Measurements from ENCODE around the gene EBF4. TPM values are rescaled to one million over a fixed set of nuclear protein-coding genes. Genes with fewer than 3 reads are reported as not detected.

The EBF4 gene
- total RNA-seq, 1 donor from 2014 or later: 24.6 TPM

GRCh38 chr20:2775139-2775538 is 82.6 kb downstream of the EBF4 start:
- H3K4me3 Mint-ChIP-seq: no peak overlapping the region
- H3K4me1 Mint-ChIP-seq: no peaks in the 10 kb centered on the region
- H3K9me3 Mint-ChIP-seq: peaks cover 2% of the 10 kb centered on the region
- peaks cover 18% of the 10 kb centered on the region for H3K27me3 Mint-ChIP-seq (ENCODE audit: low read depth)
- no peaks in the 10 kb centered on the region for H3K36me3 Mint-ChIP-seq (ENCODE audit: low read depth)
- H3K27ac Mint-ChIP-seq (ENCODE audit: unreplicated experiment): no peak overlapping the region
- TF ChIP-seq CTCF (conservative IDR thresholded peaks at IDR 0.05): no peak
- DNase-seq (ENCODE audit: low read depth, low spot score): no peak

DNA sequence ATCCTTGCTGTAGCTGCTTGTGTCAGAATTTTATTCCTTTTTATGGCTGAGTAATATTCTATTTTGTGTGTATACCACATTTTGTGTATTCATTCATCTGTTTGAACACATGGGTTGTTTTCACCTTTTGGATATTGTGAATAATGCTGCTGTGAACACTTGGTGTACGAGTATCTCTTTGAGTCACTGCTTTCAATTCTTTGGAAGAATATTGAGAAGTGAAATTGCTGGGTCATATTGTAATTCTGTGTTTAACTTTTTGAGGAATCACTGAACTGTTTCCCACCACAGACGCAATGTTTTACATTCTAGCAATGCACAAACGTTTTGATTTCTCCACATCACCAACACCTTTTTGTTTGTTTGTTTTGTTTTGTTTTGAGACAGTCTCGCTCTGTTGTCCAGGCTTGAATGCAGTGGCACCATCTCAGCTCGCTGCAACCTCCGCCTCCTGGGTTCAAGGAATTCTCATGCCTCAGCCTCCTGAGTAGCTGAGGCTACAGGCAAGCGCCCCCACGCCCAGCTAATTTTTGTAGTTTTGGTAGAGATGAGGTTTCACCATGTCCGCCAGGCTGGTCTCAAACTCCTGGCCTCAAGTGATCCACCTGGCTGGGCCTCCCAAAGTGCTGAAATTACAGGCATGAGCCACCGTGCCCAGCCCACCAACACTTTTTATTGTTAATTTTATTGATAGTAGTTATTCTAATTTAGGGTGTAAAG is 86.2 kb downstream of the EBF4 start:
- Mint-ChIP-seq H3K27ac (ENCODE audit: unreplicated experiment) (no peak overlapping the region), H3K4me1 (no peaks in the 10 kb centered on the region), H3K9me3 (peaks cover 2% of the 10 kb centered on the region)

DNA sequence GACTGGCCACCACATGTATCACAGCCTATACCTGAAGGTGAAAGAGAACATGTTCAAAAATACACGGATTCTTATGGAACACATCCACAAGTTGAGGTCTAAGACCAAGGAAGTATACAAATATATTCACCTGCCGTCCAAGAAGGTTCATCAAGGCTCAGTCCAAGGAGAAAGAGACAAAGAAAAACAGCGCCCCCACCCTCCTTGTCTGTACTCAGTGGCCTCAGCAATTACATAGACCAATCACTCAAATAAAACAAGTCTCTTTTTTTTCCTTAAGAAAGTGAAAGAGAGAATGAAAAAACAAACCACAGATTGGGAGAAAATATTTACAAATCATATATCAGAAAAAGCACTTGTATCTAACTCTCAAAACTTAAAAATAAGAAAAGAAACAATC is 88.4 kb downstream of the EBF4 start:
- Mint-ChIP-seq H3K4me3 (no peak overlapping the region), H3K36me3 (ENCODE audit: low read depth) (no peaks in the 10 kb centered on the region), H3K27ac (ENCODE audit: unreplicated experiment) (no peak overlapping the region), H3K4me1 (no peaks in the 10 kb centered on the region), H3K9me3 (no peaks in the 10 kb centered on the region), H3K27me3 (ENCODE audit: low read depth) (peaks cover 58% of the 10 kb centered on the region)
- DNase-seq (ENCODE audit: low read depth, low spot score): no peak
- TF ChIP-seq CTCF (conservative IDR thresholded peaks at IDR 0.05): no peak

More for the DNA sequence above, 86.2 kb downstream of the EBF4 start:
- Mint-ChIP-seq H3K36me3 (ENCODE audit: low read depth) (no peaks in the 10 kb centered on the region), H3K4me3 (no peak overlapping the region), H3K27me3 (ENCODE audit: low read depth) (peaks cover 44% of the 10 kb centered on the region)
- DNase-seq (ENCODE audit: low read depth, low spot score): no peak
- no peak for TF ChIP-seq CTCF (conservative IDR thresholded peaks at IDR 0.05)

DNA sequence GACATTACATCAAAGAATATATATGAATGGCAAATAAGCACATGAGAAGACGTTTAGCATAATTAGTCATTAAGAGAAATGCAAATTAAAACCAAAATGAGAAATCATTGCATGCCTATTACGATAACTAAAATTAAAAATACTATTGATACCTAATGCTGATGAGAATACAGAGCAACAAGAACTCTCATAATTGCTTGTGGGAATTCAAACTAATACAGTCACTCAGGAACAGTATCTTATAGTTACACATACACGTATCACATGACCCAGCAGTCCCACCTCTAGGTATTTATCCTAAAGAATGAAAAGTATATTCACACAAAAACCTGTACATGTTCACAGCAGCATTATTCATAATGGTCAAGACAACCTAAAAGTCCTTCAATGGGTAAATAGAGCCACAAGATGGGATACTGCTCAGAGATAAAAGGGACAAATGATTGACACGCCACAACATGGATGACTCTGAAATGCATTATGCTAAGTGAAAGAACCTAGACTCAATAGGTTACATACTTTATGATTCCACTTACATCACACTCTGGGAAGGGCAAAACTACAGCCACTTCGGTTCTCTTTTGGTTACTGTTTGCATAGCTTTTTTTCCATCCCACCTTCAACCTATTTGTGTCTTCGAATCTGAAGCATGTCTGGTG is 91.5 kb downstream of the EBF4 start:
- TF ChIP-seq CTCF (conservative IDR thresholded peaks at IDR 0.05): no peak
- Mint-ChIP-seq H3K27me3 (ENCODE audit: low read depth) (peaks cover 65% of the 10 kb centered on the region), H3K36me3 (ENCODE audit: low read depth) (no peaks in the 10 kb centered on the region), H3K4me3 (no peak overlapping the region), H3K27ac (ENCODE audit: unreplicated experiment) (no peak overlapping the region), H3K4me1 (no peaks in the 10 kb centered on the region), H3K9me3 (no peaks in the 10 kb centered on the region)
- no peak for DNase-seq (ENCODE audit: low read depth, low spot score)

- Mint-ChIP-seq H3K4me1 (no peaks in the 10 kb centered on the region), H3K27ac (ENCODE audit: unreplicated experiment) (no peak overlapping the region), H3K36me3 (ENCODE audit: low read depth) (peaks cover 7% of the 10 kb centered on the region), H3K9me3 (no peaks in the 10 kb centered on the region), H3K27me3 (ENCODE audit: low read depth) (peaks cover 21% of the 10 kb centered on the region), H3K4me3 (peak overlapping the region; percentile 18)
- TF ChIP-seq CTCF (conservative IDR thresholded peaks at IDR 0.05): no peak
- no peak for DNase-seq (ENCODE audit: low read depth, low spot score)
These were observed 100.9 kb downstream of the EBF4 start for GRCh38 chr20:2793471-2793870.
